Subcutaneous abdominal adipose tissue (tissue), 5 donors: ENCODE data around the gene CDK5RAP2.

Experiments used
- H3K27ac ChIP-seq: one replicate; pipeline ENCODE4 v1.7.0; 2013; ENCODE audit warnings: low read depth, mild to moderate bottlenecking, inconsistent platforms, low read length, moderate library complexity
- H3K27me3 ChIP-seq, 5 donors: one replicate each; pipeline ENCODE4 v1.7.0; 2013; ENCODE audit warnings: low read length in 5 of 5, inconsistent platforms in 1 of 5; ENCODE audit not compliant: control insufficient read depth in 5 of 5, insufficient read depth in 4 of 5
- H3K36me3 ChIP-seq, 5 donors: one replicate each; pipeline ENCODE4 v1.7.0; 2013; ENCODE audit warnings: low read length in 5 of 5; ENCODE audit not compliant: control insufficient read depth in 5 of 5, insufficient read depth in 5 of 5
- H3K4me1 ChIP-seq, 5 donors: one replicate each; pipeline ENCODE4 v1.7.0; 2013; ENCODE audit warnings: low read length in 5 of 5, mild to moderate bottlenecking in 3 of 5, moderate library complexity in 1 of 5; ENCODE audit not compliant: control insufficient read depth in 5 of 5, insufficient read depth in 5 of 5
- H3K4me3 ChIP-seq, 5 donors: one replicate each; pipeline ENCODE4 v1.7.0; 2013; ENCODE audit warnings: low read length in 5 of 5, low read depth in 1 of 5
- H3K9ac ChIP-seq, 5 donors: one replicate each; pipeline ENCODE4 v1.7.0; 2013; ENCODE audit warnings: low read length in 5 of 5, mild to moderate bottlenecking in 4 of 5, moderate library complexity in 3 of 5
- H3K9me3 ChIP-seq, 5 donors: one replicate each; pipeline ENCODE4 v1.7.0; 2013; ENCODE audit warnings: low read length in 5 of 5; ENCODE audit not compliant: control insufficient read depth in 5 of 5
- donor health status: healthy.
- donor health status: healthy.
- donor health status: healthy.
- donor health status: healthy.
- donor health status: healthy.

CDK5RAP2 gene

DNA sequence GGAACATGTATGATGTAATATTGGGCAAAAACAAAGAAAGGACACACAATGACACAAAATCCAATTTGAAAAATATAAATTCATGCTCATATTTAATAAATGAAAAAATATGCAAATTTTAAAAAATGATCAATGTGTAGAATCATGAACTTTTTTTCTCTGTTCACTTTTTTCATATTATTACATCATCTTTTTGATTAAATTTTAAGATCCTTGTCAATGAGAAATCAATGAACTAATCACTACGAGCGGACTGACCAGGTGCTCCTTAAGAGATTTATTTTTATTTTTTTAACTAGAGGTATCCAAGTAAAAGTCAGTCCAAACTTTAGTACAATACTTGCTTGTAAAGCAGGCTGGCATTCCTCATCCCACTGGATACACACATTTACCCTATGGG, 174.1 kb downstream of the CDK5RAP2 start:
- Histone ChIP-seq H3K4me3 (no peak overlapping the region), H3K9me3 (no peaks in the 10 kb centered on the region), H3K9ac (no peak overlapping the region), H3K27ac (no peak overlapping the region), H3K36me3 (peaks cover 4 to 86% (median 77%) of the 10 kb centered on the region in 5 donors), H3K4me1 (peaks cover 0 to 19% (median 7%) of the 10 kb centered on the region in 5 donors), H3K27me3 (no peaks in the 10 kb centered on the region)

DNA sequence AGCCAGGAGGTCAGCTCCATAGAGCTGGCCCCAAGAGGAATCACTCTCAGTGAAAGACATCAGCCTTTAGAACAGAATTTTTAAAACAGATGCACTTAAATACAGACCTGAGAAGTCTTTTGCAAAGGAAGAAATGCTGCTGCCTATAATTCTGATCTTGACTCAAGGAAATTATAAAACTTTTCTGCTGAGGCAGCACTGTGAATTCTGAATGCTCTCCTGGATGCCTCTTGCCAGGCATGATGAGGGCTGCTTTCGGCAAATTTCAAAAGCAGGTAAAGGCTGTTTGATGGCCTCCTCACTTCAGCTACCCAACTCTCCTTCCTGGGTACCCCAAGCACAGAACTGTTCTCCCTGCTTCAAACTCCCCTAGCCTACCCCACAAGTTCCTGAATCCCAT, 174.8 kb downstream of the CDK5RAP2 start:
- H3K9ac ChIP-seq, result no peak overlapping the region
- no peak overlapping the region for H3K27ac ChIP-seq
- no peaks in the 10 kb centered on the region for H3K9me3 ChIP-seq
- H3K4me3 ChIP-seq, result no peak overlapping the region
- H3K4me1 ChIP-seq, result peaks cover 0 to 18% (median 7%) of the 10 kb centered on the region in 5 donors
- no peaks in the 10 kb centered on the region for H3K27me3 ChIP-seq
- peaks cover 0 to 86% (median 78%) of the 10 kb centered on the region in 5 donors for H3K36me3 ChIP-seq

DNA sequence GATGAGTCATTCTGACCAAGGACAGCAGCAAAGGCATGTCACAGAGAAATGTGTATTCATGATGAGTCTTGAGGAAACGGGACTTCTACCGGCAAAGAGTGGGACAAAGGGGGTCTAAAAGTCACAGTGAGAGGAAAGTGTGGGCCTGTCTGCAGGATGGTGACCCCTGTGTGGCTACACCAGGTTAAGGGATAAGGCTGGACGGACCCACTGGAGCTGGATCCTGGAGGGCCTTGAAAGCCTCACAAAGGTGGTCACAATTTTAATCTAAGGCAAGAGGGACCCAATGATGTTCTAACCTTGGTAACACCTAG, 176.5 kb downstream of the CDK5RAP2 start:
- Histone ChIP-seq H3K4me3 (no peak overlapping the region), H3K9me3 (no peaks in the 10 kb centered on the region), H3K27me3 (no peaks in the 10 kb centered on the region), H3K27ac (peak overlapping the region; percentile 24), H3K4me1 (peaks cover 0 to 18% (median 7%) of the 10 kb centered on the region in 5 donors), H3K36me3 (peaks cover 8 to 86% (median 77%) of the 10 kb centered on the region in 5 donors), H3K9ac (no peak overlapping the region)

DNA sequence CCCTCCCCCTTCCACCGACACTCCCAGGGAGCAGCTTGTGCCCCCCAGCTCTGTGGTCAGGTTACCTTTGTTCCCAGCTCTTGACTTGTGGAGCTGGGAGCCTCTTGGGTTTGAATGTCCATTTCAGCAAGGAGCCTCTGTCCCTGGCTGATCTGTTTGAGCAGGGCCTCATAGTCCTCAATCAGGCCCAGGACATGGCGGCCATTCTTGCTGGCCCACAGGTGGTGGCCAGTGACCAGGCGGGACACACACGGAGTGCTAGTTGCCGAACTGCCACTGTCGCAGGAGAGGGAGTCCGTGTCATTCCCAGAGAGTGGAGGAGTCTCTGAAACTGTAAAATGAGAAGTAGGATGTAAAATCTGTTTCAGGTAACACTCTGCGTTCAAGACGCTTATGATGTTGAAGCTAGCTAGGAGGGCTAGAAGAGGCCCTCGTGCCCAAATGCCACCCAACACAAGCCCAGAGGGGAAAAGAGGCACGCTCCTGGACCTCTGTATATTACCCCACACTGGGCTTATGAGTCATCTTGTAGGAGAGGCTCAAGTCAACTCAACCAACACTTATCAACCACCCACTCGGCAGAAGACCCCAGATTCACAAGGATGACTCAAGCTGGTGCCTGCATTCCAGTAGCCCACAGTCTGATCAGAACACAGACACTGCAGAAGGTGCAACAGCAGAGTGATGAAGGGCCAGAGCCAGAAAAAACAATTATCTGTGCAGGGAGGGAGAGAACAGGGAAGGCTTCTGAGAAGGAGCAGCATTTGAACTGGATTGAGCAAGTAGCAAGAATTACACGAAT, 177.0 kb downstream of the CDK5RAP2 start:
- Histone ChIP-seq H3K4me3 (no peak overlapping the region), H3K36me3 (peaks cover 11 to 83% (median 71%) of the 10 kb centered on the region in 5 donors), H3K9me3 (no peaks in the 10 kb centered on the region), H3K9ac (no peak overlapping the region), H3K4me1 (peaks cover 0 to 18% (median 7%) of the 10 kb centered on the region in 5 donors), H3K27ac (peak overlapping the region; percentile 24), H3K27me3 (no peaks in the 10 kb centered on the region)

DNA sequence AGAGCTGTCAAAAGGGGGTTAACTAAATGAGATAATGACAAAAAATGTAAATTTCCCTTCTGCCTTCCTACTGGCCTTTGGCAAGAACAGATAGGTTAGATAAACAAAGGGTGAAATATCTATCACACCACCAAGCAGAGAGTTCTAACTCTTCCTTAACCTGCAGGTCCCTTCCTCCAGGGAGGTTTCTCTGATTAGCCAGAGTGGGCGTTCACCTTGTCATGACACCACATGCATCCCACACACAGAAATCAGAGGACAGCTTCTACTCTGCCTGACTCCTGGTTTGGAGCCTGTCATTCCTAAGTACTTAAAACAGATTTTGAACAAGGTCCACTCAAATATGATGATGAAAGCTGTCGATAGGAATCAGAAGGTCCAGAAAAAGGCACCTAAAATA, 180.0 kb downstream of the CDK5RAP2 start:
- Histone ChIP-seq H3K27me3 (no peaks in the 10 kb centered on the region), H3K36me3 (peaks cover 11 to 70% (median 64%) of the 10 kb centered on the region in 5 donors), H3K9me3 (no peaks in the 10 kb centered on the region), H3K4me3 (no peak overlapping the region), H3K9ac (no peak overlapping the region), H3K27ac (no peak overlapping the region), H3K4me1 (peaks cover 0 to 22% (median 7%) of the 10 kb centered on the region in 5 donors)

DNA sequence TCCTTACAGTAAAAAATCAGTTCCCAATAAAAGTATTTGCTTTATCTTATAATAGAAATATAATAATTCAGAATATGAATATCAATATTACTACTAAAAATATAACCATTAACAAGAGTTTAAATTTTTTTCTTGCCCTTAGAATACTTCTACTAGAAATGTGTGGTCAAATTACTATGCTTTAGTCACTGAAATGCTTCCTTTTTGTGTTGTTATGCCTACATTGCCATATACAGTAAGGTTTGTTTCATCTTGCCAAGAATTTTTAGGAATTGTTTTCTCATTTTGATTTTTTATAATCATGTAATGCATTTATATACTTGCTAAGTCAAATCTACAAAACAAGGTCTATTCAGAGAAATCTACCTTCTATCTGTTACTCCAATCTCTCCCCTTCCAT, 181.7 kb downstream of the CDK5RAP2 start:
- H3K27ac ChIP-seq, result no peak overlapping the region
- peaks cover 11 to 70% (median 60%) of the 10 kb centered on the region in 5 donors for H3K36me3 ChIP-seq
- no peak overlapping the region for H3K4me3 ChIP-seq
- no peaks in the 10 kb centered on the region for H3K9me3 ChIP-seq
- H3K27me3 ChIP-seq, result no peaks in the 10 kb centered on the region
- H3K9ac ChIP-seq, result no peak overlapping the region
- H3K4me1 ChIP-seq, result peaks cover 0 to 31% (median 20%) of the 10 kb centered on the region in 5 donors

DNA sequence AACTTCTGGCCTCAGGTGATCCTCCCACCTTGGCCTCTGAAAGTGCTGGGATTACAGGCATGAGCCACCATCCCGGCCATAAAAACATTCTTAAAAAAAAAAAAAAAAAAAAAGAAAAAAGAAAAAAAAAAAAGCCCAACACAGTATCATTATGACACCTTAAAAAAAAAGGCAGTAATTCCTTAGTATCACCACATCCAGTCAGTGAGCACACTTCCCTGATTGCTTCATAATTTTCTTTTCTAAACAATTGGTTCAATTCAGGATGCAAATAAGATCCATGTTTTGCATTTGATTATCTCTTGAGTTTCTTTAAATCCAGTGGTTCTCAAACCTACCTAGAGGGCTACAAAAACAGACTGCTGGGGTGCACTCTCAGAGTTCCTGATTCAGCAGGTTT, 182.5 kb downstream of the CDK5RAP2 start:
- H3K4me1 ChIP-seq, result peaks cover 0 to 32% (median 25%) of the 10 kb centered on the region in 5 donors
- no peaks in the 10 kb centered on the region for H3K9me3 ChIP-seq
- H3K27me3 ChIP-seq, result no peaks in the 10 kb centered on the region
- no peak overlapping the region for H3K4me3 ChIP-seq
- H3K27ac ChIP-seq, result no peak overlapping the region
- H3K9ac ChIP-seq, result no peak overlapping the region
- peaks cover 11 to 70% (median 58%) of the 10 kb centered on the region in 5 donors for H3K36me3 ChIP-seq

DNA sequence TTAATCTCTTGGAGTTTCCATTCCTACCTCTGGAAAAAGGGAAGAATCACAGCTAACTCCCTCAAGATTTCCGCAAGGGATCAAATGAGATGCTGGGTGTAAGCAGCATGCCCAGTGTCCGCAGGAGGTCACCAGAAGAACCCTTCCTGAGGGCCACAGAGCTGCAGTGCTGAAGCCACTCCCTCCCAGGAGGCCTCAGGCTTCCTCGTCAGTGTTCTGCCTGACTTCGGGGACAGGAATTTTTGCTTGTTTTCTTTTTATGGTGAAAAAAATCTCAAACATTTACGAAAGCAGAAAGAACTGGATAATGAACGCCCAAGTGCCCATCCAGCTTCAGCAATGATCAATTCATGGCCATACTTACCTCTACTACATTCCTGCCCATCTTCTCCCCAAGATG, 183.0 kb downstream of the CDK5RAP2 start:
- Histone ChIP-seq H3K27ac (no peak overlapping the region), H3K36me3 (peaks cover 11 to 72% (median 60%) of the 10 kb centered on the region in 5 donors)

DNA sequence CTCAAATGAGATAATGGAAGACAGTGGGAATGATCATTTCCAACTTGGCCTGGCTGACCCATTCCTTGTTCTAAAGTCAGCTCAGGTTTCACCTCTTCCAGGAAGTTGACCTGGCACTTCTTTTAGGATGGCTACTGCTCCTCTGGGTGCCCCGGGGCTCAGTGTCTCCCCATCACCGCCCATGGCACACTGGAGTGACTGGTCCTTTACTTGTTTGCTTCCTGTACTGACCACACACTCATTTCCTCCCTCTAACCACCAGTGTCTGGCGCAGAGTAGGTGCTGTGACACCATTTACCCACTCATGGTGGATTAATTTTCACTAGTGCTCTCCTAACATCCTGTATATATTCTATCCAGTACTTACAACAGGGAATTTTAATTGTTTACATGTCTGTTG, 183.5 kb downstream of the CDK5RAP2 start:
- Histone ChIP-seq H3K4me3 (no peak overlapping the region), H3K4me1 (peaks cover 0 to 42% (median 29%) of the 10 kb centered on the region in 5 donors), H3K27me3 (no peaks in the 10 kb centered on the region), H3K36me3 (peaks cover 11 to 78% (median 65%) of the 10 kb centered on the region in 5 donors), H3K27ac (no peak overlapping the region), H3K9ac (no peak overlapping the region), H3K9me3 (no peaks in the 10 kb centered on the region)

More for the DNA sequence above, 183.0 kb downstream of the CDK5RAP2 start:
- peaks cover 0 to 37% (median 27%) of the 10 kb centered on the region in 5 donors for H3K4me1 ChIP-seq
- H3K9ac ChIP-seq, result no peak overlapping the region
- no peak overlapping the region for H3K4me3 ChIP-seq
- no peaks in the 10 kb centered on the region for H3K9me3 ChIP-seq
- H3K27me3 ChIP-seq, result no peaks in the 10 kb centered on the region

DNA sequence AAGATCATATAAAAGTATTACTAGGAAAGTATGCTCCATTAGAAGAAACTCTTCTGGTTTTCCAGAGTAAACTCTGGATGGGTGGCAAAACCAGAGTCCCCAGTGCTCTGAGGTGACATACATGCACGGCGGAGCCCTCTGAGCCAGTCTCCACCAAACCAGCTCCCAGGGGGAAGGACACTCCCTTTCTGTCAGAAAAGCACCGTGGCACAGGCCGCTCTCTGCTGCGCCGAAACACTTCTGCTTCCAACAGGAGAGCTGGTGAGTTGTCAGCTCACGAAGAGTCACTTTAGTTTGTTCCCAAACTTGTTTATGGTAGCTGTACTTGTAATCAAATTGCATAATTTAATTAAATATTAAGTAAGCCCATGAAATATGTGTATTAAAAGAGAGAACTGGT, 184.6 kb downstream of the CDK5RAP2 start:
- Histone ChIP-seq H3K9ac (no peak overlapping the region), H3K36me3 (peaks cover 11 to 78% (median 64%) of the 10 kb centered on the region in 5 donors), H3K4me1 (peaks cover 0 to 52% (median 40%) of the 10 kb centered on the region in 5 donors), H3K4me3 (no peak overlapping the region), H3K9me3 (no peaks in the 10 kb centered on the region), H3K27ac (no peak overlapping the region), H3K27me3 (no peaks in the 10 kb centered on the region)
